GM12873 (cell line): Measurements from ENCODE around the gene SEMA3E.

ENCODE experiments used
- TF ChIP-seq, protein P1 (sequence below): IDR thresholded peaks from 2 replicates; pipeline ENCODE4 v1.5.1; 2012; ENCODE audit warnings: low read depth, mild to moderate bottlenecking, moderate library complexity, low read length, control low read depth; ENCODE audit not compliant: insufficient read depth; ENCODE audit errors: missing control alignments

Gene SEMA3E

DNA sequence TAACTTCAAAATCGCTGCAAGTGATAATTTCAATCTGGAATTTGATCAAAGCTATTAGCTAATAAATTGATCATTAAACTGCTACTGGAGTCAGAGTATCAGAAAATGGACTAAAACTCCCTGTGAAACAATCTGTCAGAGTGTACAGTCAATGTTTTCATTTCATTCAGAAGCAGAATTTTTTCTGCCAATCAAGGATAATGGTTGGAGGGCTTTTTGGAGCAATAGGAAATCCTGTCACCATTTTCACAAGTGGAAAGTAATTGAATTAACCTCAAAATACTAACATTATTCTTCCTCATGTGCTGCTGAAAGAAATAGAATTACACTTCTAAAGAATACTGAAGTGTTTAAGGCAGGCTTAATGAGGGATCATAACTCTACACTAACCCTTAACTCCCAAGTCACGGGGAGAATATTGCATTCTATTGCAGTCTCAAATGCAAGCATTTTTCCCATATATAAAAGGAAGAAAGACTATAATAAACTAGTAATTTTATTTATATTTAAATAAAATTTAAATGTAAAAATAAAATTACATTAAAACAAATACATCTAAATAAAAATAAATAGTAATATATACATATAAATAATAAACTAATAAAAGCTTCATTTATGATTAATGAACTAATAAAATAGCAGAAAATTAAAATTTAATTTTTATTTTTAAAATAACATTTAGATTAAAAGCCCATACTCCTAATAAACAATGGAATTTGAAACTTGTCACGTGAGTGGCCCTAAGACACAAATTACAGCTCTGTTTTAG lies 67.1 kb downstream of the SEMA3E start:
- TF ChIP-seq, protein P1, sequence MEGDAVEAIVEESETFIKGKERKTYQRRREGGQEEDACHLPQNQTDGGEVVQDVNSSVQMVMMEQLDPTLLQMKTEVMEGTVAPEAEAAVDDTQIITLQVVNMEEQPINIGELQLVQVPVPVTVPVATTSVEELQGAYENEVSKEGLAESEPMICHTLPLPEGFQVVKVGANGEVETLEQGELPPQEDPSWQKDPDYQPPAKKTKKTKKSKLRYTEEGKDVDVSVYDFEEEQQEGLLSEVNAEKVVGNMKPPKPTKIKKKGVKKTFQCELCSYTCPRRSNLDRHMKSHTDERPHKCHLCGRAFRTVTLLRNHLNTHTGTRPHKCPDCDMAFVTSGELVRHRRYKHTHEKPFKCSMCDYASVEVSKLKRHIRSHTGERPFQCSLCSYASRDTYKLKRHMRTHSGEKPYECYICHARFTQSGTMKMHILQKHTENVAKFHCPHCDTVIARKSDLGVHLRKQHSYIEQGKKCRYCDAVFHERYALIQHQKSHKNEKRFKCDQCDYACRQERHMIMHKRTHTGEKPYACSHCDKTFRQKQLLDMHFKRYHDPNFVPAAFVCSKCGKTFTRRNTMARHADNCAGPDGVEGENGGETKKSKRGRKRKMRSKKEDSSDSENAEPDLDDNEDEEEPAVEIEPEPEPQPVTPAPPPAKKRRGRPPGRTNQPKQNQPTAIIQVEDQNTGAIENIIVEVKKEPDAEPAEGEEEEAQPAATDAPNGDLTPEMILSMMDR = no peak

DNA sequence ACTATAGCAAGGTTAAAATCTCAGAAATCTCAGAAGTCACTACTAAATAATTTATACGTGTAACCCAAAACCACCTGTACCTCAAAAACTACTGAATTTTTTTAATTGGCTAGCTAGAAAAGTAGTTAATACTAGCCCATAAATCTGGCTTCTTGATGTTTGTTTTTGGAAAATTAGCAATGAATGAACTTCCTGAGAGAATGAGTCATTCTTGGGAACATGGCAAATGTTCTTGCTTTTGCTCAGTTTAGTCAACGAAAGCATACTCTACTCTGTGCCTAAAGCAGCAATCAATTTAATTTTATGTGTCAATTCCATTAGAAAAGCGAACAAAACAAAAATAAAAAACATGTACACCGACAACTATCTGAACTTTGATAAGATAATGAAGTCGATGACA lies 69.2 kb downstream of the SEMA3E start:
- TF ChIP-seq, protein P1 = no peak

DNA sequence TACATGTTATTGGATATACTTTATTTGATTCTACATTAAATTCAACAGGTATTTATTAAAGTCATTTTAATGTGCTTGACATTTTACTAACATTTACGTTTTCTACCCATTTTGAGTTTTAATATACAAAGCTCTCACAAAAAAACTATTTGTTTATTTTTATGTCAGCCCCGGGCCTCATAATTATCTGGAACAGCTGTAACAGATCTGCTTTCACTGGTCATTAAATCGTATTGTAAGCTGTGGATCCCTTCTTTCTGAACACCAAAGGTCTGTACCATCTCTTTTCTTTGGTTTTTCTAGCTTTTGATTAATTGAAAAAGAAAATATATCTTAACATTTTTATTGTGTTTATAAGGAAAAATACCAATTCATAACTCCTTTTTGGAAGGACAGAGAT lies 73.5 kb downstream of the SEMA3E start:
- TF ChIP-seq, protein P1 = no peak

DNA sequence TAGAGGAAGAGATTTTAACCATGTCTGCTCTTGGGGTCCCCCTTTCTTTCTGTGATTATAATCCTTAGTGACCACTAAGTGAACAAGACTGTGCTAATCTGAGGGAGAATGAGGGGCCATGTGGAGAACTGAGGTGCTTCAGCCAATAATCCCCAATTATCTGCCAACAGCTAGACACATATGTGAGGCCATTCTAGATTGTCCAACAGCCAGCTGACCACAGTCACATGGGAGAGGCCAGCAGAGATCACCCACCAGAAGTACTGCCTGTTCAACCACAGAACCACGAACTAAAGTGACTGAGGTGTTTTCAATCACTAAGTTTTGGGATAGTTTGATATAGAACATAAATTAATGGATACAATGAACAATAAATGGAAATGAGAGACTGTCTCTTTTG lies 74.3 kb downstream of the SEMA3E start:
- TF ChIP-seq, protein P1 = no peak

DNA sequence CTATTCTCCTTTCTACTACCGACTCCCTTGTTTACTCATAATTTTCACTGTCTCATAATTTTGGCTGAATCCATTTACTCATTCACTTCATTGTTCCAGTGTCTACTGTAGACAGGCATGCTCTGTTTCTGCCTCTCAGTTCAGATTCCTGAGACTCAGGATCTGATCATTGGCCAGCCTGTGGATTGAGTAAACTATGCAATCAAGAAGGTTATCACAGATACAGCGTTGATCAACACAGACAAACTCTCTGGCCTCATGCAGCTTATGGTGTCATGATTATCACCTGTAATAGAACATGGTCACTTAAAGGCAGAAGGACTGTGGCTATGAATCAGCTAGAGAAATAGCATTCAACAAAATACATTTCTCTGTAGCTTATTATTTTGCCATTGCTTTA lies 86.0 kb downstream of the SEMA3E start:
- TF ChIP-seq, protein P1 = no peak

DNA sequence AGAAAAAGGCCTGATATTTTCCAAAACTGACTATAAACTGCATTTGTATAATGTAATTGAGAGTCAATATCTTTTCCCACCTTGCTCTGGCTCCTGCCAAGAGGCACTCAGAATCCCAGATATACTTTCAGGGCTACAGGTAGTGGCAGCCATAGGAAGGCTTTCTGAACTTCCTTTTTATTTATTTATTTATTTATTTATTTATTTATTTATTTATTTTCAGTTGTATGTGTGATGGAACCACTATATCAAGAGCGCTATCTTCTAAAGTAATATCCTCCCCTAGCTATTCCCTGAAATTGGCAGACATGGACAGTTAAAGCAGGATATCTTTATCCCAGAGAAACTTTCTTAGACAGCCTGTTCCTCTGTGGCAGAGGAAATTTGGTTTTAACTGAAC lies 86.7 kb downstream of the SEMA3E start:
- TF ChIP-seq, protein P1 = no peak

DNA sequence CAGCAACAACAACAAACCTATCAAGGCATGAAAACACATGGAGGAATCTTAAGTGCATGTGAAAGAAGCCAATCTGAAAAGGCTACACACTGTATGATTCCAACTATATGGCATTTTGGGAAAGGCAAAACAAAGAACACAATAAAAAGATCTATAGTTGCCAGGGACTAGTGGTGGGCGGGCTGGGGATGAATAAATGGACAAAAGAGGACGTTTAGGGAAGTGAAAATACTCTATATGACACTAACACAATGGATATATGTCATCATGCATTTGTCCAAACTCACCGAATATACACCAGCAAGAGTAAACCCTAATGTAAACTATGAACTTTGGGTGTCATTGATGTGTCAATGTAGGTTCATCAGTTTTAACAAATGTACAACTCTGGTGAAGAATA lies 89.1 kb downstream of the SEMA3E start:
- TF ChIP-seq, protein P1 = no peak

DNA sequence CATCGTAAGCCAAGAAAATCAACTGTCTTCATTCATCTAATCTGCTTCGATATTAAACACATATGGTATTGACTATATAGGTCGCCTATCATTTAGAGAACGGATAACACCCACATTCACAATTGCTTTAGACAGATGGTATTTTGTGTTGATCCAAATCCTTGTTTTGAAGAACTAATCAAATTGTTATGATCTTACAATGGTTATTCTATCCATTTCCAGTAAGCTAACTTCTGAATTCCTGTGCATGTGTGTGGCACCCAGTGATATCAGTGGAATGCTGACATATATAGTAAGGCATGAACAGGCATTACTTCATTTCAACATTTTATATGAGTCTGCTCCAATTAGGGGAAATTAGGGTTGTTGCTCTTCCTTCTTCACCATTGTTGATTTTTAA lies 98.8 kb downstream of the SEMA3E start:
- TF ChIP-seq, protein P1 = no peak
